ENCODE results near the gene PLOD3.
"Not testable (repeated sequence)": the region's sequence is repeated elsewhere in the genome, so short reads cannot be mapped to it uniquely, and the experiment has no call there.

- TF ChIP-seq CTCF, EP300, POLR2AphosphoS5 (IDR thresholded peaks at IDR 0.05): not testable (repeated sequence)
These were observed 13.3 kb downstream of the PLOD3 start for GRCh38 chr7:101203740-101204738.
